Hepatocyte (in vitro differentiated cells): ENCODE results near the gene SMAD3. TPM values are rescaled to one million over a fixed set of nuclear protein-coding genes. Genes with fewer than 3 reads are reported as not detected.
A peak's percentile ranks its signal among the peaks of the same experiment; 100 is the strongest.

Experiments used
- DNase-seq: peaks from one replicate; pipeline ENCODE4 v3.0.0-alpha.2; 2016; ENCODE audit warnings: low spot score
- H2AFZ ChIP-seq: fragments of 200-600 bp; sonication (generic); 2 replicates; pipeline ENCODE4 v1.6.0; 2016; ENCODE audit warnings: antibody characterized with exemption, mild to moderate bottlenecking
- H3K27ac ChIP-seq: fragments of 200-600 bp; sonication (generic); 2 replicates; pipeline ENCODE4 v1.5.1; 2016; ENCODE audit warnings: mild to moderate bottlenecking
- H3K27me3 ChIP-seq: fragments of 200-600 bp; sonication (generic); 2 replicates; pipeline ENCODE4 v1.6.1; 2016
- H3K36me3 ChIP-seq: fragments of 200-600 bp; sonication (generic); replicated peaks from 2 replicates; pipeline ENCODE4 v1.5.1; 2016; ENCODE audit warnings: low read depth; ENCODE audit not compliant: insufficient read depth
- H3K4me1 ChIP-seq: fragments of 200-600 bp; sonication (generic); 2 replicates; pipeline ENCODE4 v1.5.1; 2016; ENCODE audit warnings: mild to moderate bottlenecking, moderate library complexity; ENCODE audit not compliant: insufficient read depth
- H3K4me2 ChIP-seq: fragments of 200-600 bp; sonication (generic); 2 replicates; pipeline ENCODE4 v1.6.0; 2016
- H3K4me3 ChIP-seq: fragments of 200-600 bp; sonication (generic); 2 replicates; pipeline ENCODE4 v1.5.1; 2016; ENCODE audit warnings: mild to moderate bottlenecking
- H3K79me2 ChIP-seq: fragments of 200-600 bp; sonication (generic); 2 replicates; pipeline ENCODE4 v1.6.0; 2017; ENCODE audit warnings: mild to moderate bottlenecking
- H3K9me2 ChIP-seq: fragments of 200-600 bp; sonication (generic); replicated peaks from 2 replicates; pipeline ENCODE4 v1.6.0; 2017; ENCODE audit warnings: mild to moderate bottlenecking; ENCODE audit not compliant: insufficient read depth
- H3K9me3 ChIP-seq: fragments of 200-600 bp; sonication (generic); 2 replicates; pipeline ENCODE4 v1.5.1; 2016; ENCODE audit warnings: low read depth, mild to moderate bottlenecking
- H4K20me1 ChIP-seq: fragments of 200-600 bp; sonication (generic); 2 replicates; pipeline ENCODE4 v1.6.0; 2016; ENCODE audit warnings: mild to moderate bottlenecking; ENCODE audit not compliant: insufficient read depth, poor library complexity, severe bottlenecking
- EZH2 ChIP-seq: fragments of 200-600 bp; sonication (generic); IDR thresholded peaks from 2 replicates; pipeline ENCODE4 v1.6.1; 2016; ENCODE audit warnings: antibody characterized with exemption, mild to moderate bottlenecking, borderline replicate concordance
- EZH2phosphoT487 ChIP-seq: fragments of 200-600 bp; sonication (generic); IDR thresholded peaks from one replicate; pipeline ENCODE4 v1.6.1; 2018; ENCODE audit warnings: antibody characterized with exemption, mild to moderate bottlenecking, low read depth, moderate library complexity; ENCODE audit not compliant: unreplicated experiment, severe bottlenecking
- WGBS: methylation state at CpG from one replicate; pipeline ENCODE4 v1.1.6; 2016; ENCODE audit warnings: low lambda C conversion rate; ENCODE audit errors: missing lambda C conversion rate; 5-methylcytosine and 5-hydroxymethylcytosine counted together
- polyA plus RNA-seq: library from polyadenylated mRNA; unstranded; fragments of >200 nt; fragmentation: Nextera tagmentation; extraction: Ambion mirVana; gene quantifications from 2 replicates; pipeline ENCODE4 v1.2.1, GENCODE V29; 2016
- total RNA-seq: library from RNA; depleted of rRNA; stranded (reverse); fragments of >200 nt; gene quantifications from 2 replicates; pipeline ENCODE4 v1.2.3, GENCODE V29; 2014
- TF ChIP-seq, protein P1 (sequence below): fragments of 200-600 bp; sonication (generic); IDR thresholded peaks from 2 replicates; pipeline ENCODE4 v1.5.1; 2016; ENCODE audit warnings: antibody characterized with exemption, mild to moderate bottlenecking; ENCODE audit not compliant: poor library complexity

SMAD3 gene
- total and polyA plus RNA-seq, 2 experiments from 2014 or later, result 24.7 to 32.2 TPM

DNA sequence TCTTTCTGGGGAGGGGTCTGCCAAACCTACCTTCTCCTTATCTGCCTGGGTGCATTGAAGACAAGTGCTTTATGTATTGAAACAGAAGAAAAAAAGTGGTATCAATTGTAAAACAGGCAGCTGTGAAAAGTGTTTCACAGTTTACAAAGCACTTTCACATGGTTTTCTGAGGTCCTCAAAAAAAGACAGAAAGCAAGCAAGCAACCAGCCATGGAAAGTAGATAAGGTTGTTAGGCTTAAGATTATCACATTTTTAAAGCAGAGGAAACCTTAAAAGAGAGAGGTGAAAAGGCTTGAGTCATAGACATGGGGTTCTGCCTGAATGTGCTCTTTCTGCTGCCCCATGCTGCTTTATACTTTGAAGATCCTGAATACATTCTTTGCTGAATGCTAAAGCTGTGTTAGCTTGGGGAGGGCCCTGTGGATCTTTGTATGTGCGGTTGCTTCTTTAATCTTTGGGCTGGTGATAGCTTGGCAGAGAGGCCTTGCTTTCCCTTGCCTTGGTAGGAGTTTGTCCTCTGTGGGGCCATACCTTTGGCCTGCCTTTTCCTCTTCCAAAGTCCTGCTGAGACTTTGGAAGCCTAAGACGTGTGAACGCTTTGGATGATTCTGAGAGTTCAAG lies 2.6 kb downstream of the SMAD3 start:
- Histone ChIP-seq H3K27ac (peak overlapping the region; percentile 97), H3K4me2 (peak overlapping the region; percentile 84), H3K9me3 (no peaks in the 10 kb centered on the region), H3K4me3 (peak overlapping the region; percentile 98), H3K4me1 (peaks cover 53% of the 10 kb centered on the region), H3K36me3 (no peaks in the 10 kb centered on the region), H4K20me1 (peaks cover 58% of the 10 kb centered on the region), H3K27me3 (no peaks in the 10 kb centered on the region), H3K79me2 (peaks cover 71% of the 10 kb centered on the region), H2AFZ (no peak overlapping the region), H3K9me2 (no peaks in the 10 kb centered on the region)
- DNase-seq, result no peak
- TF ChIP-seq EZH2 (no peak), EZH2phosphoT487 (no peak)
- TF ChIP-seq, protein P1, sequence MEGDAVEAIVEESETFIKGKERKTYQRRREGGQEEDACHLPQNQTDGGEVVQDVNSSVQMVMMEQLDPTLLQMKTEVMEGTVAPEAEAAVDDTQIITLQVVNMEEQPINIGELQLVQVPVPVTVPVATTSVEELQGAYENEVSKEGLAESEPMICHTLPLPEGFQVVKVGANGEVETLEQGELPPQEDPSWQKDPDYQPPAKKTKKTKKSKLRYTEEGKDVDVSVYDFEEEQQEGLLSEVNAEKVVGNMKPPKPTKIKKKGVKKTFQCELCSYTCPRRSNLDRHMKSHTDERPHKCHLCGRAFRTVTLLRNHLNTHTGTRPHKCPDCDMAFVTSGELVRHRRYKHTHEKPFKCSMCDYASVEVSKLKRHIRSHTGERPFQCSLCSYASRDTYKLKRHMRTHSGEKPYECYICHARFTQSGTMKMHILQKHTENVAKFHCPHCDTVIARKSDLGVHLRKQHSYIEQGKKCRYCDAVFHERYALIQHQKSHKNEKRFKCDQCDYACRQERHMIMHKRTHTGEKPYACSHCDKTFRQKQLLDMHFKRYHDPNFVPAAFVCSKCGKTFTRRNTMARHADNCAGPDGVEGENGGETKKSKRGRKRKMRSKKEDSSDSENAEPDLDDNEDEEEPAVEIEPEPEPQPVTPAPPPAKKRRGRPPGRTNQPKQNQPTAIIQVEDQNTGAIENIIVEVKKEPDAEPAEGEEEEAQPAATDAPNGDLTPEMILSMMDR, result no peak
- WGBS, result 18% methylated on average over 3 of the region's 3 CpGs

- Histone ChIP-seq H4K20me1 (peaks cover 66% of the 10 kb centered on the region), H3K27ac (peak overlapping the region; percentile 97), H3K9me3 (no peaks in the 10 kb centered on the region), H3K27me3 (no peaks in the 10 kb centered on the region), H3K9me2 (no peaks in the 10 kb centered on the region), H3K79me2 (peaks cover 79% of the 10 kb centered on the region), H3K4me1 (peaks cover 50% of the 10 kb centered on the region), H2AFZ (no peak overlapping the region), H3K4me2 (peak overlapping the region; percentile 84), H3K36me3 (no peaks in the 10 kb centered on the region), H3K4me3 (no peak overlapping the region)
- DNase-seq, result no peak
- WGBS, result 46% methylated on average over 6 of the region's 6 CpGs
- TF ChIP-seq EZH2phosphoT487, result no peak
- no peak for TF ChIP-seq EZH2
- TF ChIP-seq, protein P1, result no peak
Observed at GRCh38 chr15:67068710-67069400, 3.5 kb downstream of the SMAD3 start.

- Histone ChIP-seq H3K4me3 (no peak overlapping the region), H3K9me2 (no peaks in the 10 kb centered on the region), H3K9me3 (no peaks in the 10 kb centered on the region), H2AFZ (no peak overlapping the region), H3K27me3 (no peaks in the 10 kb centered on the region), H3K36me3 (no peaks in the 10 kb centered on the region), H3K27ac (no peak overlapping the region), H4K20me1 (peaks cover 79% of the 10 kb centered on the region), H3K4me2 (no peak overlapping the region), H3K4me1 (peaks cover 44% of the 10 kb centered on the region), H3K79me2 (peaks cover 87% of the 10 kb centered on the region)
- no peak for DNase-seq
- TF ChIP-seq, protein P1, result no peak
- no peak for TF ChIP-seq EZH2
- WGBS, result 71% methylated on average over 5 of the region's 5 CpGs
Observed at GRCh38 chr15:67070150-67070549, 4.7 kb downstream of the SMAD3 start.
